GM19193 (cell line): Measurements from ENCODE around the gene ASTN1.

Experiments
- POLR2A ChIP-seq: IDR thresholded peaks from 4 replicates; pipeline ENCODE4 v1.6.1; 2011; ENCODE audit not compliant: insufficient read depth, insufficient read length; ENCODE audit errors: extremely low read depth

ASTN1 gene

GRCh38 chr1:177173976-177174375, 9.5 kb upstream of the ASTN1 start:
- no peak for TF ChIP-seq POLR2A

GRCh38 chr1:177172866-177173265, 8.4 kb upstream of the ASTN1 start:
- no peak for TF ChIP-seq POLR2A

GRCh38 chr1:177172272-177172671, 7.8 kb upstream of the ASTN1 start:
- TF ChIP-seq POLR2A: no peak

- TF ChIP-seq POLR2A: no peak
These were observed 7.1 kb upstream of the ASTN1 start for GRCh38 chr1:177171536-177172123.

GRCh38 chr1:177170756-177171535, 6.4 kb upstream of the ASTN1 start, which contains the start of gene BRINP2:
Gene BRINP2, plus strand, starts transcription at chr1:177170958. Its CDS starts 58,919 bp downstream, at chr1:177229877.
- no peak for TF ChIP-seq POLR2A

GRCh38 chr1:177165069-177165439, 542 bp upstream of the ASTN1 start:
- TF ChIP-seq POLR2A: no peak

GRCh38 chr1:177163844-177164379, 600 bp downstream of the ASTN1 start:
- TF ChIP-seq POLR2A: no peak

GRCh38 chr1:177162243-177162642, 2.3 kb downstream of the ASTN1 start:
- no peak for TF ChIP-seq POLR2A

- TF ChIP-seq POLR2A: no peak
These were observed 18.0 kb downstream of the ASTN1 start for GRCh38 chr1:177146499-177146898.

- TF ChIP-seq POLR2A: no peak
These were observed 19.1 kb downstream of the ASTN1 start for GRCh38 chr1:177145106-177146070.

- no peak for TF ChIP-seq POLR2A
These were observed 21.7 kb downstream of the ASTN1 start for GRCh38 chr1:177142791-177143271.

GRCh38 chr1:177142010-177142409, 22.5 kb downstream of the ASTN1 start:
- TF ChIP-seq POLR2A: no peak

- TF ChIP-seq POLR2A: no peak
These were observed 26.2 kb downstream of the ASTN1 start for GRCh38 chr1:177138347-177138746.

- TF ChIP-seq POLR2A: no peak
These were observed 26.7 kb downstream of the ASTN1 start for GRCh38 chr1:177137814-177138213.

GRCh38 chr1:177135250-177135649, 29.3 kb downstream of the ASTN1 start:
- TF ChIP-seq POLR2A: no peak
